ENCODE results near the gene ZNRF2.

- TF ChIP-seq CTCF (IDR thresholded peaks at IDR 0.05; ENCODE audit: low read depth, low read length), result no peak
- no peak for TF ChIP-seq MAX (IDR thresholded peaks at IDR 0.05; ENCODE audit: low read depth, low read length)
- no peak for TF ChIP-seq POLR2A (IDR thresholded peaks at IDR 0.05; ENCODE audit: extremely low read depth, insufficient read length)
Measured at GRCh38 chr7:30353932-30354607, 69.7 kb downstream of the ZNRF2 start.
